Esophagus muscularis mucosa (tissue), 4 donors: ENCODE measurements around the gene RCE1. TPM values are rescaled to one million over a fixed set of nuclear protein-coding genes. Genes with fewer than 3 reads are reported as not detected.
"Not testable (repeated sequence)": the region's sequence is repeated elsewhere in the genome, so short reads cannot be mapped to it uniquely, and the experiment has no call there.

ENCODE experiments used
- DNase-seq: peaks from one replicate; pipeline ENCODE4 v3.0.0-alpha.2; 2017; ENCODE audit errors: extremely low spot score
- H3K27ac ChIP-seq, 4 donors: fragments of 200-600 bp; sonication (generic); replicated peaks in 1 of 4; 1 replicate in 3 of 4; 2 replicates in 1 of 4; pipeline ENCODE4 v1.5.1; 2016 to 2019; ENCODE audit warnings: mild to moderate bottlenecking in 1 of 4
- H3K27me3 ChIP-seq, 4 donors: fragments of 200-600 bp; sonication (generic); one replicate each; pipeline versions ENCODE4 v1.5.1 to v1.6.0; 2016 to 2019
- H3K36me3 ChIP-seq, 4 donors: fragments of 200-600 bp; sonication (generic); one replicate each; pipeline ENCODE4 v1.5.1; 2016 to 2019
- H3K4me1 ChIP-seq, 4 donors: fragments of 200-600 bp; sonication (generic); one replicate each; pipeline ENCODE4 v1.5.1; 2016 to 2019
- H3K4me3 ChIP-seq, 4 donors: fragments of 200-600 bp; sonication (generic); 1 replicate in 2 of 4; 2 replicates in 2 of 4; pipeline ENCODE4 v1.5.1; 2016 to 2019; ENCODE audit warnings: mild to moderate bottlenecking in 4 of 4, moderate library complexity in 1 of 4
- H3K9me3 ChIP-seq, 4 donors: fragments of 200-600 bp; sonication (generic); 1 replicate in 3 of 4; 2 replicates in 1 of 4; pipeline ENCODE4 v1.5.1; 2016 to 2019
- CTCF ChIP-seq, 3 experiments: fragments of 200-600 bp in 2 of 3; fragments of 450-650 bp in 1 of 3; sonication (generic) in 2 of 3; IDR thresholded peaks; one replicate each; pipeline ENCODE4 v1.5.1; 2017 to 2019; ENCODE audit warnings: antibody characterized with exemption in 3 of 3, mild to moderate bottlenecking in 2 of 3, moderate library complexity in 1 of 3
- EP300 ChIP-seq: sonication (generic); formaldehyde crosslinking; IDR thresholded peaks from one replicate; pipeline ENCODE4 v1.6.1; 2017; ENCODE audit warnings: antibody characterized with exemption
- POLR2A ChIP-seq: fragments of 450-650 bp; IDR thresholded peaks from one replicate; pipeline ENCODE4 v1.6.1; 2017; ENCODE audit warnings: antibody characterized with exemption, moderate library complexity, mild to moderate bottlenecking, low read depth
- POLR2AphosphoS5 ChIP-seq, 2 donors: sonication (generic); formaldehyde crosslinking; IDR thresholded peaks; one replicate each; pipeline ENCODE4 v1.6.1; 2017; ENCODE audit warnings: antibody characterized with exemption in 2 of 2
- WGBS: methylation state at CpG from one replicate; pipeline ENCODE4 v1.1.5; 2018; 5-methylcytosine and 5-hydroxymethylcytosine counted together
- intact Hi-C: fragments of 100-400 bp; cut with DNase I; formaldehyde crosslinking; loops from one replicate; pipeline ENCODE4 v1.15.1; 2023
- total RNA-seq, 4 donors: library from RNA; depleted of rRNA; stranded (reverse); fragments of >200 nt; gene quantifications; one replicate each; pipeline versions ENCODE4 v1.1.0 to v1.2.1, GENCODE V29; 2016

RCE1 gene
- 10 to 100 TPM in 3 of 4 donors, 1 to 10 TPM in 1; 8.7 to 18.2 (median 13.0) TPM for total RNA-seq

- TF ChIP-seq EP300 (no peak), CTCF (IDR thresholded peaks at IDR 0.05) (peak in 1 of 3 experiments; percentile 20), POLR2AphosphoS5 (IDR thresholded peaks at IDR 0.05) (peak; percentile 91 to 94), POLR2A (peak; percentile 71)
- Histone ChIP-seq H3K4me3 (peak within 1 kb of the TSS; percentile 97 to 100 (median 98)), H3K36me3 (peaks cover 11 to 55% (median 37%) of the 10 kb centered on the region in 4 donors), H3K4me1 (peaks cover 25 to 43% (median 40%) of the 10 kb centered on the region in 4 donors), H3K27ac (peak within 1 kb of the TSS; percentile 95 to 100 (median 99)), H3K27me3 (no peaks in the 10 kb centered on the region), H3K9me3 (peaks cover 0 to 3% (median 0%) of the 10 kb centered on the region in 4 donors)
- peak; percentile 97 for DNase-seq
- intact Hi-C loops: loop anchor here (10.0 kb wide), 2 partner anchors 112 to 278 kb away; partner anchors contain the start of genes CTSF and PC
- 0% methylated on average over 3 of the region's 98 CpGs for WGBS
These were observed at the start of gene RCE1 for GRCh38 chr11:66842896-66843775. TSS of gene RCE1 (plus strand) at chr11:66843441. CDS start at chr11:66843456, 15 bp downstream.

GRCh38 chr11:66799815-66800214, 43.4 kb upstream of the RCE1 start:
- H3K4me3 ChIP-seq, DNase-seq, H3K27ac ChIP-seq, intact Hi-C loops, H3K9me3 ChIP-seq, H3K4me1 ChIP-seq, H3K27me3 ChIP-seq: not testable (repeated sequence)
- peaks cover 0 to 20% (median 0%) of the 10 kb centered on the region in 4 donors for H3K36me3 ChIP-seq

GRCh38 chr11:66800720-66801428, 42.4 kb upstream of the RCE1 start:
- no peak overlapping the region for H3K27ac ChIP-seq
- WGBS: 97% methylated on average over 5 of the region's 5 CpGs
- TF ChIP-seq CTCF (IDR thresholded peaks at IDR 0.05): no peak
- TF ChIP-seq POLR2AphosphoS5 (IDR thresholded peaks at IDR 0.05): no peak
- TF ChIP-seq EP300: no peak
- no peak for TF ChIP-seq POLR2A
- H3K4me1 ChIP-seq: no peaks in the 10 kb centered on the region
- H3K36me3 ChIP-seq: peaks cover 0 to 27% (median 0%) of the 10 kb centered on the region in 4 donors
- intact Hi-C loops: no loop called here
- no peaks in the 10 kb centered on the region for H3K9me3 ChIP-seq
- no peak overlapping the region for H3K4me3 ChIP-seq
- DNase-seq: no peak
- no peaks in the 10 kb centered on the region for H3K27me3 ChIP-seq

GRCh38 chr11:66809592-66809991, 33.6 kb upstream of the RCE1 start:
- Histone ChIP-seq H3K27me3 (no peaks in the 10 kb centered on the region), H3K4me3 (no peak overlapping the region), H3K9me3 (no peaks in the 10 kb centered on the region), H3K36me3 (peaks cover 0 to 15% (median 0%) of the 10 kb centered on the region in 4 donors), H3K4me1 (no peaks in the 10 kb centered on the region), H3K27ac (no peak overlapping the region)
- 96% methylated on average over 3 of the region's 3 CpGs for WGBS
- no peak for TF ChIP-seq POLR2AphosphoS5 (IDR thresholded peaks at IDR 0.05)
- no peak for TF ChIP-seq EP300
- TF ChIP-seq POLR2A: no peak
- no peak for TF ChIP-seq CTCF (IDR thresholded peaks at IDR 0.05)
- no peak for DNase-seq
- intact Hi-C loops: no loop called here

GRCh38 chr11:66810576-66811185, 32.6 kb upstream of the RCE1 start:
- H3K9me3 ChIP-seq: no peaks in the 10 kb centered on the region
- WGBS: 83% methylated on average over 1 of the region's 1 CpG
- no peaks in the 10 kb centered on the region for H3K27me3 ChIP-seq
- H3K36me3 ChIP-seq: peaks cover 0 to 8% (median 0%) of the 10 kb centered on the region in 4 donors
- H3K4me3 ChIP-seq: no peak overlapping the region
- no peaks in the 10 kb centered on the region for H3K4me1 ChIP-seq
- no peak for DNase-seq
- TF ChIP-seq POLR2A (no peak), EP300 (no peak), CTCF (IDR thresholded peaks at IDR 0.05) (no peak), POLR2AphosphoS5 (IDR thresholded peaks at IDR 0.05) (no peak)
- intact Hi-C loops: no loop called here
- H3K27ac ChIP-seq: no peak overlapping the region
